Osteocyte (in vitro differentiated cells): ENCODE data around the gene UQCRC1. TPM values are rescaled to one million over a fixed set of nuclear protein-coding genes. Genes with fewer than 3 reads are reported as not detected.

Experiments used
- DNase-seq: peaks from one replicate; pipeline ENCODE4 v3.0.0; 2021; ENCODE audit warnings: mixed read lengths; ENCODE audit not compliant: unreplicated experiment; ENCODE audit errors: extremely low spot score
- H3K27ac Mint-ChIP-seq: one replicate; pipeline ENCODE4 v1.8.0; 2021; ENCODE audit warnings: mild to moderate bottlenecking, mixed read lengths; ENCODE audit not compliant: unreplicated experiment
- H3K27me3 Mint-ChIP-seq: one replicate; pipeline ENCODE4 v1.8.0; 2021; ENCODE audit warnings: mixed read lengths; ENCODE audit not compliant: unreplicated experiment
- H3K36me3 Mint-ChIP-seq: one replicate; pipeline ENCODE4 v1.8.0; 2021; ENCODE audit warnings: mixed read lengths; ENCODE audit not compliant: unreplicated experiment
- H3K4me1 Mint-ChIP-seq: one replicate; pipeline ENCODE4 v1.8.0; 2021; ENCODE audit warnings: mixed read lengths; ENCODE audit not compliant: unreplicated experiment
- H3K4me3 Mint-ChIP-seq: one replicate; pipeline ENCODE4 v1.8.0; 2021; ENCODE audit warnings: mild to moderate bottlenecking, moderate library complexity, mixed read lengths; ENCODE audit not compliant: unreplicated experiment
- H3K9me3 Mint-ChIP-seq: one replicate; pipeline ENCODE4 v1.8.0; 2021; ENCODE audit warnings: mixed read lengths; ENCODE audit not compliant: unreplicated experiment
- CTCF ChIP-seq: fragments of 200-600 bp; sonication (generic); IDR thresholded peaks from 2 replicates; pipeline ENCODE4 v1.5.0; 2021; ENCODE audit warnings: antibody characterized with exemption, mild to moderate bottlenecking, moderate library complexity
- total RNA-seq: library from RNA; stranded (reverse); gene quantifications from 2 replicates; pipeline ENCODE4 v1.2.1, GENCODE V29; 2021

The UQCRC1 gene
- total RNA-seq, 1 donor from 2014 or later: 202 TPM

DNA sequence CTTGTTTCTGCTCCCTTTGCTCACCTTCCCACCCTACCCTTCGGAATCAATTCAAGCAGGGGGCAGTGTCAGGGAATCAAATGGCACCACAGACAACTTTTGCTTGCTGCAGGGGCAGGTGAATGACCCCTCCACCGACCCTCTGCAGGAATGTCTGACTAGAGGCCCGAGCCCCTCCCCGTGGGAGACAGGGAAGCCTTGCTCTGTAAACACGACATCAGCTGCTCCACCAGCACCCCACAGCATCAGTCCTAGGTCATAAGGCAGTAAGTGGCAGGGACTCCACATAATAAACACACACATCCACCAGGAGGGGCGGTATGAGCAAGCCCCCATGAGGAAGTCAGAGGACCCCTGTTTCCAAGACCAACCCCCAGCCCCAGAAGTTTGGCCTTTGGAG, 27.9 kb upstream of the UQCRC1 start:
- H3K4me3 Mint-ChIP-seq: peak overlapping the region; percentile 1
- H3K36me3 Mint-ChIP-seq: peaks cover 3% of the 10 kb centered on the region
- peaks cover 32% of the 10 kb centered on the region for H3K4me1 Mint-ChIP-seq
- no peak for TF ChIP-seq CTCF
- no peaks in the 10 kb centered on the region for H3K27me3 Mint-ChIP-seq
- H3K27ac Mint-ChIP-seq: peak overlapping the region; percentile 57
- no peaks in the 10 kb centered on the region for H3K9me3 Mint-ChIP-seq
- no peak for DNase-seq

DNA sequence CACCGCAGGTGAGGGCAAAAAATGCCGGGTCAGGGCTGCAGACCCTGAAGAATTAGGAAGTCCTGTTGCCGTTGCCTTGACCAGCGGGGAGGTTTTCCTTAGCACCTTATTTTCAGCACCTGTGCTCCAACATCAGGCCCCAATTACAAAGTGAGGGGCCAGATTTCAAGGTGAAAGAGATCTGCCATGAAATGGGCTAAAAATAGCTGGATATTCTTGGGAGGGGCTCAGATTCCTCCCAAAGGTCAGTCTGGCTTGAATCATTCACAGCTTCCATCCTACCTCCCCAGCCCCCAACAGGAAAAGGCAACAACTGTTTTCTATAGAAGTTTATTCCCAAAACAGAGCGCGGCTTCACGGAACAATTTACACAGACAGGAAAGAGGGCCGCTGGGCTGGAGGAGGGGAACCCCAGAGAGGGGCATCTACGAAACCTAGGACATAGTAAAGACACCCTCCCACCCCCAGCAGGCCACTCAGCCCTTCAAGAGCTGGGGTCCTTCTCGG, 26.8 kb upstream of the UQCRC1 start:
- Mint-ChIP-seq H3K27ac (peak overlapping the region; percentile 90), H3K27me3 (no peaks in the 10 kb centered on the region), H3K4me3 (peak overlapping the region; percentile 87), H3K36me3 (peaks cover 7% of the 10 kb centered on the region), H3K9me3 (no peaks in the 10 kb centered on the region), H3K4me1 (peaks cover 32% of the 10 kb centered on the region)
- no peak for DNase-seq
- TF ChIP-seq CTCF: no peak

DNA sequence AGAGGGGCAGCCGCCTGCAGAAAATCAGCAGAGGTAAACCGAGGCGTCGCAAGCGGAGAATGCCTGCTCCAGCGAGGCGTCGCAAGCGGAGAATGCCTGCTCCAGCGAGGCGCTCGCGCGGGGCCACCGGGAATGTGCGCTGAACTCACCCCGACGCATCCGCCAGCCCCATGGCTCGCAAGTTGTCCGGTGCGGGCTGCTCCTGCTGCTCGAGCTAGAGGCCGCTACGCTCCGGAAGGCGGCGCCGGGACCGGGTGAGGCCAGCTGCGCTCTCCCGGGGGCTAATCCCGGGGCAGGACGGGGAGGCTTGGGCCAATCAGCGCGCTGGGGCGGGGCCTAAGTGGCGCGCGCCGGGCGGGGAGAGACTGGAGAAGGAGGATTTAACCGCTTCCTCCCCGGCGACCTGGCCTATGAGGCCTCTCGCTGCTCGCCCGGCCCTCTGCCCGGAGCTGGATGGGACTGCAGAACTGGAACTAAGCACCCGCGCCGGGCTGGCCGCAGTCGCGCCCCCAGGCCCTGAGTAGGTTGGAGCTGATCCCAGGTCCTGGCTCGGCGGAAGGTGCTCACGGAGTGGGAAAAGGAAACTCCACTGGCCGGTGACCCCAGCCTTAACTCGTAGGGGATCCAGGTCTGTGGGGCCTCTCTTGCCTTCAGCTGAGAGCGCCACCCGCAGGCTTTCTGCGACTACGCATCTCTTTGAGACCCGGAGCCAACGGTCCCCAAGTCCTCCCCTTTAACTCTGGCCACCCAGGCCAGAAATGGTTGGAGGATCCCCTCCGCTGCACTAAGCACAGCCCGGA, 26.0 kb upstream of the UQCRC1 start, which contains the start of gene SLC26A6:
Gene SLC26A6 (minus strand): TSS at position 240 of the 800 bp plus-strand sequence. CDS start 68 bp downstream, at position 172.
- H3K4me1 Mint-ChIP-seq: peaks cover 32% of the 10 kb centered on the region
- no peaks in the 10 kb centered on the region for H3K9me3 Mint-ChIP-seq
- DNase-seq: peak; percentile 99
- peak within 1 kb of the TSS; percentile 90 for H3K27ac Mint-ChIP-seq
- H3K36me3 Mint-ChIP-seq: peaks cover 7% of the 10 kb centered on the region
- peak within 1 kb of the TSS; percentile 87 for H3K4me3 Mint-ChIP-seq
- no peaks in the 10 kb centered on the region for H3K27me3 Mint-ChIP-seq
- TF ChIP-seq CTCF: peak; percentile 68

DNA sequence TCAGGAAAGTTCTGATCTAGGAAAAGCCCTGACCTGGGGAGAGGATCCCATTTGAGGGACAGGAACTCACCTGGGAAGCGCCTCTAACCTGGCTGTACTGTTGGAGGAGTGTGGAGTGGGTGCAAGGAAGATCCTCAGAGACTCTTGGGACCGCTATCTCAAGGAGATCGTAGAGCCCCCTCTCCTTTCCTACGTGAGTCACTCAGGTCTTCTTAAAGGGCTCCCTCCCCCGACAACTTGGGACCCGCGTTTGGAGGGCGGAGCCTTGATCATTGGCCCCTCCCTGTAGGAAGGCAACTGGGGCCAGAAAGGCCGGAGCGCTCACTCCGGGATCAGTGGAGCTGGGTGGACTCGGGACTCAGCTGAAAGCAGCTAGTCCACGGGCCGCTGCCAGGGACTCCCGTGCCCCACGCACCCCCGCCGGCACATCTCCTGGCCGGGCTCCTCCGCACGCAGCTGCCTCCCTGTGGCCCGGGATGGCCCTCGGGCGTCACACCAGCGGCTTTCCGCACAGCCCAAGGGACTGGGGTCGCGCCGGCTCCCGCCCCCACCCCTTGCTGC, 25.3 kb upstream of the UQCRC1 start:
- Mint-ChIP-seq H3K27ac (peak overlapping the region; percentile 90), H3K27me3 (no peaks in the 10 kb centered on the region), H3K36me3 (peaks cover 11% of the 10 kb centered on the region), H3K9me3 (no peaks in the 10 kb centered on the region), H3K4me1 (peaks cover 32% of the 10 kb centered on the region), H3K4me3 (peak overlapping the region; percentile 87)
- no peak for TF ChIP-seq CTCF
- DNase-seq: no peak

DNA sequence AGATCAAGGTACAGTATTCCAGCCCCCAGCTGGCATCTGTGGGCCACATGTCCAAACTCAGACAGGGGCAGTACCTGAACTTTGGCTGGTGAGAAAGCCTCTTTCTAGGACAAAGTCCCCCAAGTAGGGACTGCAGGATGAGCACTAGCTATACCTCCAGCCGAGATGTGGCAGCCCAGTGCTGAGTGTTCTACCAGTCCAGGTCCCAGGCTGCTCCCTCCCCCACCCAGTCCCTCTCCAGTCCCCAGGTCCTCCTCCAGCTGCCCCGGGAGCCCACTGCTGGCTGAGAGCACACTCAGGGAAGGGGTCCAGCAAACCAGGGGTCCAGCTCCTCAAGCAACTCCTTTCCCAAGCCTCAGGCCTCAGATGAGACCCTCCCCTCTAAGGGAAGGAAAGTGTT, 24.3 kb upstream of the UQCRC1 start:
- H3K27me3 Mint-ChIP-seq: no peaks in the 10 kb centered on the region
- peaks cover 32% of the 10 kb centered on the region for H3K4me1 Mint-ChIP-seq
- DNase-seq: no peak
- H3K4me3 Mint-ChIP-seq: peak overlapping the region; percentile 87
- H3K27ac Mint-ChIP-seq: peak overlapping the region; percentile 31
- peaks cover 21% of the 10 kb centered on the region for H3K36me3 Mint-ChIP-seq
- H3K9me3 Mint-ChIP-seq: no peaks in the 10 kb centered on the region
- TF ChIP-seq CTCF: no peak
